Nucleus accumbens (tissue), 56 donors: ENCODE data around the gene LENG9.
"Not testable (repeated sequence)": the region's sequence is repeated elsewhere in the genome, so short reads cannot be mapped to it uniquely, and the experiment has no call there.

Experiments
- DNase-seq, 56 donors: peaks; one replicate each; lab custom pipeline; 2025; lab: John Stamatoyannopoulos, UW

LENG9 gene

GRCh38 chr19:54463531-54464043, at the start of gene LENG9:
Gene LENG9 (minus strand): TSS chr19:54463778. CDS start chr19:54463526, 252 bp downstream.
- DNase-seq = peak; percentile 24 to 96 (median 86)

GRCh38 chr19:54509200-54509940, 45.8 kb upstream of the LENG9 start:
- DNase-seq = not testable (repeated sequence)

- not testable (repeated sequence) for DNase-seq
These were observed 44.9 kb upstream of the LENG9 start for GRCh38 chr19:54508487-54508886.

GRCh38 chr19:54507824-54508223, 44.2 kb upstream of the LENG9 start:
- no peak for DNase-seq

GRCh38 chr19:54507038-54507717, 43.6 kb upstream of the LENG9 start:
- not testable (repeated sequence) for DNase-seq

- DNase-seq = no peak
These were observed 42.5 kb upstream of the LENG9 start for GRCh38 chr19:54506079-54506478.

- not testable (repeated sequence) for DNase-seq
These were observed 42.0 kb upstream of the LENG9 start for GRCh38 chr19:54505542-54505941.

- DNase-seq = no peak
These were observed 39.0 kb upstream of the LENG9 start, which contains the start of gene LAIR2 for GRCh38 chr19:54502518-54503048. Gene LAIR2 (plus strand): TSS chr19:54502831. CDS start chr19:54502919, 88 bp downstream.

GRCh38 chr19:54498451-54498772, 34.8 kb upstream of the LENG9 start:
- DNase-seq = not testable (repeated sequence)

GRCh38 chr19:54497747-54498450, 34.3 kb upstream of the LENG9 start:
- DNase-seq = not testable (repeated sequence)

- not testable (repeated sequence) for DNase-seq
These were observed 31.7 kb upstream of the LENG9 start for GRCh38 chr19:54495284-54495683.

- no peak for DNase-seq
These were observed 30.5 kb upstream of the LENG9 start for GRCh38 chr19:54493967-54494585.

GRCh38 chr19:54493056-54493455, 29.5 kb upstream of the LENG9 start:
- not testable (repeated sequence) for DNase-seq

- DNase-seq = no peak
These were observed 29.0 kb upstream of the LENG9 start for GRCh38 chr19:54492568-54492967.

GRCh38 chr19:54489766-54490165, 26.2 kb upstream of the LENG9 start:
- no peak for DNase-seq

GRCh38 chr19:54489341-54489740, 25.8 kb upstream of the LENG9 start:
- DNase-seq = no peak

GRCh38 chr19:54485851-54486250, 22.3 kb upstream of the LENG9 start:
- no peak for DNase-seq

- no peak for DNase-seq
These were observed 20.9 kb upstream of the LENG9 start for GRCh38 chr19:54484451-54484850.

- no peak for DNase-seq
These were observed 19.3 kb upstream of the LENG9 start for GRCh38 chr19:54482889-54483288.

- peak in 13 of 56 donors; percentile 1 to 46 (median 17) for DNase-seq
These were observed 17.9 kb upstream of the LENG9 start for GRCh38 chr19:54481326-54481930.
